ENCODE results near the gene IL1RAP.
"Not testable (repeated sequence)": the region's sequence is repeated elsewhere in the genome, so short reads cannot be mapped to it uniquely, and the experiment has no call there.

Gene IL1RAP

GRCh38 chr3:190512666-190513065 is 1.2 kb upstream of the IL1RAP start:
- no peak for DNase-seq

- peak; percentile 14 for DNase-seq
These were observed 698 bp downstream of the IL1RAP start for GRCh38 chr3:190514413-190515153.

GRCh38 chr3:190516416-190516815 is 2.5 kb downstream of the IL1RAP start:
- DNase-seq, result no peak

- no peak for DNase-seq
These were observed 3.8 kb downstream of the IL1RAP start for GRCh38 chr3:190517687-190518086.

GRCh38 chr3:190518531-190518930 is 4.6 kb downstream of the IL1RAP start:
- DNase-seq, result not testable (repeated sequence)

- no peak for DNase-seq
These were observed 6.0 kb downstream of the IL1RAP start for GRCh38 chr3:190519886-190520285.

GRCh38 chr3:190521998-190522397 is 8.1 kb downstream of the IL1RAP start:
- no peak for DNase-seq

- DNase-seq, result no peak
These were observed 8.8 kb downstream of the IL1RAP start for GRCh38 chr3:190522621-190523222.

- DNase-seq, result no peak
These were observed 11.1 kb downstream of the IL1RAP start for GRCh38 chr3:190524942-190525341.

GRCh38 chr3:190525634-190526033 is 11.7 kb downstream of the IL1RAP start:
- DNase-seq, result no peak

GRCh38 chr3:190526787-190527762 is 13.2 kb downstream of the IL1RAP start:
- DNase-seq, result no peak

GRCh38 chr3:190528706-190529105 is 14.8 kb downstream of the IL1RAP start:
- no peak for DNase-seq

- no peak for DNase-seq
These were observed 17.5 kb downstream of the IL1RAP start for GRCh38 chr3:190531406-190531805.

- DNase-seq, result no peak
These were observed 18.9 kb downstream of the IL1RAP start for GRCh38 chr3:190532731-190533203.

- no peak for DNase-seq
These were observed 19.8 kb downstream of the IL1RAP start for GRCh38 chr3:190533511-190534281.

- no peak for DNase-seq
These were observed 20.5 kb downstream of the IL1RAP start for GRCh38 chr3:190534386-190534785.

GRCh38 chr3:190534986-190535385 is 21.1 kb downstream of the IL1RAP start:
- DNase-seq, result no peak

GRCh38 chr3:190537146-190537545 is 23.3 kb downstream of the IL1RAP start:
- DNase-seq, result no peak

- no peak for DNase-seq
These were observed 24.4 kb downstream of the IL1RAP start for GRCh38 chr3:190538288-190538687.

- DNase-seq, result no peak
These were observed 25.6 kb downstream of the IL1RAP start for GRCh38 chr3:190539526-190539925.

GRCh38 chr3:190541008-190541407 is 27.1 kb downstream of the IL1RAP start:
- no peak for DNase-seq

GRCh38 chr3:190541560-190541959 is 27.7 kb downstream of the IL1RAP start:
- DNase-seq, result no peak
